ENCODE measurements around the gene PPP1R14D. TPM values are rescaled to one million over a fixed set of nuclear protein-coding genes. Genes with fewer than 3 reads are reported as not detected.

PPP1R14D gene
- total RNA-seq, 4 donors from 2014 or later = not detected

GRCh38 chr15:40782609-40783227 is 45.8 kb downstream of the PPP1R14D start:
- peaks cover 0 to 27% of the 10 kb centered on the region in 2 donors for H3K36me3 ChIP-seq
- TF ChIP-seq CTCF (IDR thresholded peaks at IDR 0.05) (peak in 2 of 4 experiments; percentile 9 to 32), EP300 (IDR thresholded peaks at IDR 0.05) (no peak)
- no peak overlapping the region for H3K27ac ChIP-seq
- H3K27me3 ChIP-seq = no peaks in the 10 kb centered on the region
- no peak for ATAC-seq
- 74 to 87% methylated on average over 3 to 8 of the region's 8 CpGs for WGBS, 2 donors (ENCODE audit: low coverage in 1 of 2)
- no peak overlapping the region for H3K4me3 ChIP-seq
- no peaks in the 10 kb centered on the region for H3K9me3 ChIP-seq
- peaks cover 0 to 9% (median 5%) of the 10 kb centered on the region in 3 donors for H3K4me1 ChIP-seq

- ATAC-seq = no peak
- WGBS, 2 donors (ENCODE audit: low coverage in 1 of 2) = 60 to 70% methylated on average over 1 to 4 of the region's 11 CpGs
- no peak overlapping the region for H3K27ac ChIP-seq
Observed at GRCh38 chr15:40776537-40777141, 51.9 kb downstream of the PPP1R14D start.

GRCh38 chr15:40775740-40776536 is 52.6 kb downstream of the PPP1R14D start:
- WGBS, 2 donors (ENCODE audit: low coverage in 1 of 2) = 94% methylated on average over 11 of the region's 14 CpGs; no CpG with 5 or more reads in 1 of the 2 donors
- Histone ChIP-seq H3K4me1 (no peaks in the 10 kb centered on the region), H3K9me3 (no peaks in the 10 kb centered on the region), H3K36me3 (peaks cover 0 to 95% of the 10 kb centered on the region in 2 donors), H3K27me3 (no peaks in the 10 kb centered on the region), H3K27ac (no peak overlapping the region), H3K4me3 (no peak overlapping the region)
- no peak for ATAC-seq
- TF ChIP-seq POLR2A (IDR thresholded peaks at IDR 0.05) (no peak), CTCF (IDR thresholded peaks at IDR 0.05) (no peak), POLR2AphosphoS5 (IDR thresholded peaks at IDR 0.05) (no peak), EP300 (IDR thresholded peaks at IDR 0.05) (no peak)

More at GRCh38 chr15:40776537-40777141, 51.9 kb downstream of the PPP1R14D start:
- no peak for TF ChIP-seq CTCF (IDR thresholded peaks at IDR 0.05)
- no peak for TF ChIP-seq EP300 (IDR thresholded peaks at IDR 0.05)
- no peak for TF ChIP-seq POLR2AphosphoS5 (IDR thresholded peaks at IDR 0.05)
- TF ChIP-seq POLR2A (IDR thresholded peaks at IDR 0.05) = no peak
- no peaks in the 10 kb centered on the region for H3K27me3 ChIP-seq
- H3K9me3 ChIP-seq = no peaks in the 10 kb centered on the region
- peaks cover 0 to 88% of the 10 kb centered on the region in 2 donors for H3K36me3 ChIP-seq
- H3K4me1 ChIP-seq = no peaks in the 10 kb centered on the region
- no peak overlapping the region for H3K4me3 ChIP-seq

GRCh38 chr15:40775007-40775406 is 53.5 kb downstream of the PPP1R14D start:
- H3K4me1 ChIP-seq = peaks cover 0 to 7% (median 0%) of the 10 kb centered on the region in 3 donors
- WGBS, 2 donors (ENCODE audit: low coverage in 1 of 2) = 87 to 89% methylated on average over 4 to 5 of the region's 10 CpGs
- TF ChIP-seq CTCF (IDR thresholded peaks at IDR 0.05) (no peak), EP300 (IDR thresholded peaks at IDR 0.05) (no peak), POLR2AphosphoS5 (IDR thresholded peaks at IDR 0.05) (no peak), POLR2A (IDR thresholded peaks at IDR 0.05) (no peak)
- H3K36me3 ChIP-seq = peaks cover 0 to 100% of the 10 kb centered on the region in 2 donors
- H3K27ac ChIP-seq = no peak overlapping the region
- H3K9me3 ChIP-seq = no peaks in the 10 kb centered on the region
- no peaks in the 10 kb centered on the region for H3K27me3 ChIP-seq
- no peak overlapping the region for H3K4me3 ChIP-seq
- ATAC-seq = no peak

Data from gastroesophageal sphincter (tissue), 4 donors.